Measurements from ENCODE around the gene VPS51. TPM values are rescaled to one million over a fixed set of nuclear protein-coding genes. Genes with fewer than 3 reads are reported as not detected.

VPS51 gene
- total and polyA plus RNA-seq, 2 of the 13 experiments (the other 11 are each of a cell fraction or from before 2014, with no cell fraction given): 76.3 to 90.6 TPM

GRCh38 chr11:65111744-65112545, 15.9 kb downstream of the VPS51 start, which contains the start of gene TM7SF2 (continued):
- TF ChIP-seq, protein P1, sequence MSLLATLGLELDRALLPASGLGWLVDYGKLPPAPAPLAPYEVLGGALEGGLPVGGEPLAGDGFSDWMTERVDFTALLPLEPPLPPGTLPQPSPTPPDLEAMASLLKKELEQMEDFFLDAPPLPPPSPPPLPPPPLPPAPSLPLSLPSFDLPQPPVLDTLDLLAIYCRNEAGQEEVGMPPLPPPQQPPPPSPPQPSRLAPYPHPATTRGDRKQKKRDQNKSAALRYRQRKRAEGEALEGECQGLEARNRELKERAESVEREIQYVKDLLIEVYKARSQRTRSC (CRISPR knock-in tag; IDR thresholded peaks at IDR 0.05; ENCODE audit: low read depth): peak; percentile 62; the same call in 1 of the 2 replicates
- no peak for TF ChIP-seq ZNF776 (CRISPR knock-in tag; IDR thresholded peaks at IDR 0.05)
- no peak for TF ChIP-seq ADNP (CRISPR knock-in tag; IDR thresholded peaks at IDR 0.05)
- TF ChIP-seq ZNF615 (CRISPR knock-in tag; IDR thresholded peaks at IDR 0.05; ENCODE audit: borderline replicate concordance): 0 out of 2 replicates have a peak, but pooled peaks have one; percentile 60
- no peak for TF ChIP-seq TERF1 (CRISPR knock-in tag; IDR thresholded peaks at IDR 0.05)
- peak; percentile 58; the same call in 1 of the 2 replicates for TF ChIP-seq HOXD1 (CRISPR knock-in tag; IDR thresholded peaks at IDR 0.05)
- peak; percentile 61 for TF ChIP-seq YY1 (IDR thresholded peaks at IDR 0.05; ENCODE audit: insufficient read depth, insufficient replicate concordance, low read depth, low read length)
- TF ChIP-seq MIXL1 (CRISPR knock-in tag; IDR thresholded peaks at IDR 0.05): peak; percentile 49; the same call in 1 of the 2 replicates
- no peak for TF ChIP-seq ZNF331 (CRISPR knock-in tag; IDR thresholded peaks at IDR 0.05)
- TF ChIP-seq, protein P2, sequence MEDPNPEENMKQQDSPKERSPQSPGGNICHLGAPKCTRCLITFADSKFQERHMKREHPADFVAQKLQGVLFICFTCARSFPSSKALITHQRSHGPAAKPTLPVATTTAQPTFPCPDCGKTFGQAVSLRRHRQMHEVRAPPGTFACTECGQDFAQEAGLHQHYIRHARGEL (CRISPR knock-in tag; IDR thresholded peaks at IDR 0.05): no peak
- TF ChIP-seq ZNF543 (CRISPR knock-in tag; IDR thresholded peaks at IDR 0.05): peak; percentile 77; the same call in 1 of the 2 replicates
- TF ChIP-seq TEAD3 (CRISPR knock-in tag; optimal IDR thresholded peaks at IDR 0.05; ENCODE audit: borderline replicate concordance): peak; percentile 50
- no peak for TF ChIP-seq CBX2 (IDR thresholded peaks at IDR 0.05; ENCODE audit: low read depth, low read length)
- TF ChIP-seq CBX2 (CRISPR knock-in tag; IDR thresholded peaks at IDR 0.05; ENCODE audit: low read depth): no peak
- TF ChIP-seq ZNF260 (CRISPR knock-in tag; IDR thresholded peaks at IDR 0.05; ENCODE audit: borderline replicate concordance, low read depth): no peak
- no peak; the same call in 1 of the 2 replicates for TF ChIP-seq ZNF3 (CRISPR knock-in tag; IDR thresholded peaks at IDR 0.05)
- no peak for TF ChIP-seq ZNF713 (CRISPR knock-in tag; IDR thresholded peaks at IDR 0.05)
- TF ChIP-seq ZBTB7B (CRISPR knock-in tag; IDR thresholded peaks at IDR 0.05): no peak
- no peak for TF ChIP-seq ZNF205 (CRISPR knock-in tag; IDR thresholded peaks at IDR 0.05)
- TF ChIP-seq ZNF549 (CRISPR knock-in tag; IDR thresholded peaks at IDR 0.05): no peak
- TF ChIP-seq CEBPB (IDR thresholded peaks at IDR 0.05; ENCODE audit: borderline replicate concordance, low read depth, low read length): no peak
- no peak for TF ChIP-seq HNRNPUL1 (IDR thresholded peaks at IDR 0.05; ENCODE audit: low read depth, low read length)
- TF ChIP-seq ISX (CRISPR knock-in tag; conservative IDR thresholded peaks at IDR 0.05): no peak
- no peak for TF ChIP-seq RAD21 (CRISPR knock-in tag; IDR thresholded peaks at IDR 0.05)
- no peak for TF ChIP-seq CSRNP2 (CRISPR knock-in tag; conservative IDR thresholded peaks at IDR 0.05; ENCODE audit: low read depth)
- no peak for TF ChIP-seq DBP (CRISPR knock-in tag; IDR thresholded peaks at IDR 0.05; ENCODE audit: not compliant biosample characterization)
- TF ChIP-seq SMYD3 (CRISPR knock-in tag; IDR thresholded peaks at IDR 0.05): no peak
- TF ChIP-seq DR1 (CRISPR knock-in tag; IDR thresholded peaks at IDR 0.05): peak; percentile 99
